ENCODE results near the gene EDEM3.

The EDEM3 gene

GRCh38 chr1:184641894-184642293, 112.8 kb downstream of the EDEM3 start:
- H3K27me3 Mint-ChIP-seq: peaks cover 0 to 8% of the 10 kb centered on the region in 2 donors
- ATAC-seq (replicated peaks): no peak
- H3K27ac Mint-ChIP-seq: no peak overlapping the region
- H3K36me3 Mint-ChIP-seq: no peaks in the 10 kb centered on the region
- H3K4me3 Mint-ChIP-seq: no peak overlapping the region
- DNase-seq: no peak
- H3K9me3 Mint-ChIP-seq: no peaks in the 10 kb centered on the region
- no peaks in the 10 kb centered on the region for H3K4me1 Mint-ChIP-seq

DNA sequence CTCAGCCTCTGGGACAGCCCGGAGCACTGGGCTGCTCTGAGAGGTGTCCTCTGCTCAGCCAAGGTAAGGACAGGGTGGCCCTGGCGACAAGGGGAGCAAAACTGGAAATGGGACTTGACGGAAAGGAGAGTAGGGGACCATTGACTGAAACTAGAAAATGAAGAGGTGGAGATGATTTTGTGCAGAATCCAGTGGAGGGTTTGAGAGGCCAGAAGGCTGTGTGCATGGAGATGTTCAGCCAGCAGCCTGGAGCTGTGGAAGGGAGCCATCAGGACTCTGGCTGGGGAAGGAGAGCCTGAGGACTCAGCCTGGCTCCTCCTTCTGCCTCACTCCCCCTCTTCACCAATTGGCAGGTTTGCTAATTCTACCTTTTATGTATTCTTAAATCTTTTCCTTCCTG, 114.2 kb downstream of the EDEM3 start:
- peaks cover under 1 to 8% of the 10 kb centered on the region in 2 donors for H3K27me3 Mint-ChIP-seq
- H3K4me1 Mint-ChIP-seq: no peaks in the 10 kb centered on the region
- H3K36me3 Mint-ChIP-seq: no peaks in the 10 kb centered on the region
- DNase-seq (no peak), ATAC-seq (replicated peaks) (no peak)
- no peaks in the 10 kb centered on the region for H3K9me3 Mint-ChIP-seq
- no peak overlapping the region for H3K27ac Mint-ChIP-seq
- no peak overlapping the region for H3K4me3 Mint-ChIP-seq
